ENCODE measurements around the gene FOXP1. TPM values are rescaled to one million over a fixed set of nuclear protein-coding genes. Genes with fewer than 3 reads are reported as not detected.

Gene FOXP1
- total and polyA plus RNA-seq, 9 of the 15 experiments (the other 6 are each of a cell fraction or from before 2014, with no cell fraction given) = 7.7 to 34.5 (median 13.7) TPM

- no peak for TF ChIP-seq ATF3 (IDR thresholded peaks at IDR 0.05)
- TF ChIP-seq ATF3 (CRISPR knock-in tag; conservative IDR thresholded peaks at IDR 0.05) = no peak
- peak; percentile 78 for TF ChIP-seq TEAD4 (IDR thresholded peaks at IDR 0.05; ENCODE audit: low read length)
- no peak for TF ChIP-seq TEAD4 (CRISPR knock-in tag; IDR thresholded peaks at IDR 0.05; ENCODE audit: borderline replicate concordance)
- no peak; the same call in 1 of the 2 replicates for TF ChIP-seq SMARCE1 (IDR thresholded peaks at IDR 0.05)
- no peak for TF ChIP-seq KLF10 (CRISPR knock-in tag; IDR thresholded peaks at IDR 0.05)
- no peak for TF ChIP-seq XRCC5 (IDR thresholded peaks at IDR 0.05; ENCODE audit: low read depth, low read length)
- TF ChIP-seq HNRNPLL (IDR thresholded peaks at IDR 0.05; ENCODE audit: low read depth, low read length, poor library complexity, severe bottlenecking) = no peak
- TF ChIP-seq ETV6 (IDR thresholded peaks at IDR 0.05; ENCODE audit: borderline replicate concordance in 1 of 2, low read depth in 2 of 2, low read length in 1 of 2) = no peak
- no peak for TF ChIP-seq ETV6 (CRISPR knock-in tag; IDR thresholded peaks at IDR 0.05; ENCODE audit: borderline replicate concordance)
- TF ChIP-seq FOXP4 (CRISPR knock-in tag; IDR thresholded peaks at IDR 0.05; ENCODE audit: borderline replicate concordance) = no peak
- TF ChIP-seq CTCF (IDR thresholded peaks at IDR 0.05 in 2 of 3, conservative IDR thresholded peaks at IDR 0.05 in 1 of 3; ENCODE audit: insufficient read depth in 2 of 3, low read depth in 1 of 3, low read length in 3 of 3) = no peak
- no peak for TF ChIP-seq POLR2B (IDR thresholded peaks at IDR 0.05; ENCODE audit: low read depth, partially characterized antibody)
- no peak for TF ChIP-seq MCM7 (IDR thresholded peaks at IDR 0.05)
- TF ChIP-seq PHTF2 (CRISPR knock-in tag; IDR thresholded peaks at IDR 0.05) = no peak
- TF ChIP-seq ILK (tag; IDR thresholded peaks at IDR 0.05; ENCODE audit: borderline replicate concordance, low read depth) = no peak
- 0 out of 2 replicates have a peak, but pooled peaks have one; percentile 44 for TF ChIP-seq MTA2 (IDR thresholded peaks at IDR 0.05; ENCODE audit: low read depth)
- no peak for TF ChIP-seq RNF2 (IDR thresholded peaks at IDR 0.05)
- no peak for TF ChIP-seq BACH1 (tag; IDR thresholded peaks at IDR 0.05)
- no peak for TF ChIP-seq TFAP4 (CRISPR knock-in tag; IDR thresholded peaks at IDR 0.05; ENCODE audit: borderline replicate concordance)
- no peak for TF ChIP-seq EHMT2 (IDR thresholded peaks at IDR 0.05)
These were observed 182.5 kb downstream of the FOXP1 start (continued) for GRCh38 chr3:71400986-71401451.
